KBM-7 (cell line): ENCODE results near the gene GPC6.

Experiments used
- DNase-seq: peaks from one replicate; pipeline ENCODE4 v3.0.0-alpha.2; 2015
- in situ Hi-C: fragments of 300-500 bp; cut with MboI; formaldehyde crosslinking; loops from 2 replicates; pipeline ENCODE4 v1.14.3; 2020; ENCODE audit warnings: low sequenced_read_pairs, low pct_unique_long_range_greater_than_20kb, mixed read lengths

GPC6 gene

DNA sequence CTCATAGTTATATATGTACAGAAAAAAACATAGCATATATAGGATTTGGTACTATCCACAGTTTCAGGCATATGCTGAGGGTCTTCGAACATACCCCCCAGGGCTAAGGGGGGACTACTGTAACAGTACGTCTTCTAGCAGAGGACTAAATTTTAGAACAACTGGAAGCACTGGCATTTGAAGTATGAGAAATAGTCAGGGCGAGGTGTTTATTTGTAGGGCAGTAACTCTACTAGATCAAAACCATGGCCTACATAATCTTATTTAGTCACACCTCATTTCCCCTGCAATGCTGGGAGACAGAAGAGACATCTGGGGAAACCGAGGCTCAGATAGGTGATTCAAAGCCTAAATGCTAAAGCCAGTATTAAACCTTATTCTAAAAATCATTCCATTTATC is 1007.2 kb downstream of the GPC6 start:
- in situ Hi-C loops = no loop called here
- no peak for DNase-seq

DNA sequence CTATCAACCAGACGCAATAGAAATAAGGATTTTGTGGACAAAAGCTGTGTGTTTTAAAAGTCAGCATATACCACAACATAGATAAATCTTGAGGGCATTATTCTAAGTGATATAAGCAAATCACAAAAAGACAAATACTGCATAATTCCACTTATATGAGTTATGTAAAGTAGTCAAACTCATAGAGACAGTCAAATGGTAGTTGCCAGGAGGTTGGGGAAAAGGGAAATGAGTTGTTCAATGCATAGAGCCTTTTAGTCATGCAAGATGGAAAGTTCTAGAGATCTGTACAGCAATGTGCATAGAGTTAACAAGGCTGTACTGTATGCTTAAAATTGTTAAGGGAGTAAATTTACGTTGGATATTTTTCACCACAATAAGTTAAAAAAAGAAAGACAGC is 1008.1 kb downstream of the GPC6 start:
- in situ Hi-C loops = no loop called here
- DNase-seq = no peak

DNA sequence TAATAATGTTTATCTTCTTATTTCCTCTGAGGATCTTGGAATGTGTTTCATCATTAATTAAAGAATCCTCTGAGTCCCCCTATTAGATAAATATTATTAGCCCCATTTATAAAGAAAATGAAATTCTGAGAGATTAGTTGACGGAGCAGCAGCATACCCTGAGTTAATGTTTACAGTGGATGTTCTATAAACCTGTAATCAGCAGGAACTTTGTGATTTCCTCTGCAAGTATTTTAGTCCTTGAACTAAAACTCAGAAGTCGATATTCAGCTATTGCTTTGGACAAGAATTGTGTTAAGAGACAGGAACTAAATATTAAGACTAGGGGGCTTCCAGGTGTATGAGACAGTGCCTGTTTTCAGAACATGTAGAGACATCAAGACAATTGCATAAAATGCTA is 1009.5 kb downstream of the GPC6 start:
- DNase-seq = no peak
- in situ Hi-C loops = no loop called here

DNA sequence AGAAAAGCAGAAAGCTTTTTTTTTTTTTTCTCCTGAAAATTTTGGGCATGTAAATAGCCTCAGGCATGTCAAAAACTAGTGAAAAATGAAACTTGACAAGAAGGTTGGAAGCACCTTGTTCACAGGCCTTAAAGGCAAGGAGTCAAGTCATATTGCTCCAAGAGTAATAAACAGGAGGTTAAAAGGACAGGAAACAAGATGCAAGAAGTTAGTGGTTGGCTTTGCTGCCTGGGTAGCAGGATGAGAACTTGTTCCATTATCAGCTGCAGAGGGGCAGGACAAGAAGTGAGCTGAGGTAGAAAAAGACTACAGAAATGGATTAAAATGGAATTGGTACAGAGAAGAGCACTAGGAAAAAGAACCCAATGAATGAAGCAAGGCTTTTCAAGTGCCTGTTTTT is 1010.3 kb downstream of the GPC6 start:
- in situ Hi-C loops = no loop called here
- peak; percentile 45 for DNase-seq

DNA sequence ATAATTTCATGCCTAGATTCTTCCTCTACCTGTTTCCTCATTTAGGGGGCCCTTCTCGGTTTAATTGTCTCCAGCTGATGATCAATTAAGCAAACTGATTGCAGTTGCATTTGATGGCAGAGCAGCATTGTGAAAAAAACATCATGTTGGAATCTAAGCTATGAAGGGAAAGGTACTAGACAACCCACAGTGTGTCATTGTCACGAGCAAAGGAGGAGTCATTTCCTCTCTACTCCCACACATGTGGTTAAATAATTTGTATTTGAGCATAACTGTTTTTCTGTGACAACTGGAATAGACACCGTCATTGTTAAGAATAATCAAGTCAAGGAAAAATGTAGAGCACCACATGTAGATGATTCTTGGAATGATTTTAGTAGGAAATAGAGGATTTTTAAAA is 1012.5 kb downstream of the GPC6 start:
- in situ Hi-C loops = no loop called here
- DNase-seq = peak; percentile 63

DNA sequence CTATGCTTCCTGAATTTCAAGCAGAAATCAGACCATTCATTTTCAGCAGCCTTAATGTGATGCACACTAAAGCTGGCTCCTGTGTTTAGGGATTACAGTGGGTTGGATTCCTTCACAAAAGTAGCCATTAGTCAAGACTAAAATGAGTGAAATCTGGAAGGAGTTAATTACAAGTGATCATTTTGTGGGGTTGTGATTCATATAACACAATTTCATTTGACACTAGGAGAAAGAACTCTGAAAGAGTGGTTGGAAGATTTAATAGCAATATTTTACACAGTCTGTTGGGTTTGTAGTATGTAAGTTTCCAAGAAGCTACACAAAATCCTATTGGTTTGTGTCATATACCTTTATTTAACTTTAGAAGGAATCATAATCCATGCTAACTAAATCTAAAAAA is 1015.9 kb downstream of the GPC6 start:
- in situ Hi-C loops = no loop called here
- no peak for DNase-seq

DNA sequence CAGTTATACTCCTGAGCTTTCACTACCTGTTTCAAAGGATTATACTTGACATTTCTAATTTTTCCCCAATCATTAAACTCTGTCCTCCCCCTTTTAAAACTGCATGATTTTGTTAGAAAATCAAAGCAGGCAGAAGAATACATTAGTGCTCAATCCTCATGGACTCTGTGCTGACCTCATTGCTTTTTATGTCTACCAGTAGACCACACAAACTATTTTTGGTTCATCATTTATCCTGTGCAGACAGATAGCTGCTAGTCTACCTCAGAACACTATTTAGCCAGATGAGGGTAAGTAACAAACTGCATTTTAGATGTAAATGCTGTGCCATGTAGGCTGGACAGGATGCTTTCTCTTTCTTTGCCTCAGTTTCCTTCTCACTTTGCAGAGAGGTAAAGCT is 1016.9 kb downstream of the GPC6 start:
- in situ Hi-C loops = no loop called here
- no peak for DNase-seq

DNA sequence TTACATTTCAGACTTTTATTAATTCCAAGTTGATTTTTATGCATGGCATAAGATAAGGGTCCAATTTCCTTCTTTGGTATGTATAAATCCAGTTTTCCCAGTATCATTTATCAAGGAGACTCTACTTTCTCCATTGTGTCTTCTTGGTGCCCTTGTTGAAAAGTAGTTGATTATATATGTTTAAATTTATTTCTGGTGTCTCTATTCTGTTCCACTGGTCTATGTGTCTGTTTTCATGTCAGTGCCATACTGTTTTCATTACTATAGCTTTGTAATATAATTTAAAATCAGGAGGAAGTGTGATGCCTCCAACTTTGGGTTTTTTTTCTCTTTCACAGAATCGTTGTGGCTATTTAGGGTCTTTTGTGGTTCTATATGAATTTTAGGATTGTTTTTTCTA is 1019.9 kb downstream of the GPC6 start:
- DNase-seq = no peak
- in situ Hi-C loops = no loop called here

DNA sequence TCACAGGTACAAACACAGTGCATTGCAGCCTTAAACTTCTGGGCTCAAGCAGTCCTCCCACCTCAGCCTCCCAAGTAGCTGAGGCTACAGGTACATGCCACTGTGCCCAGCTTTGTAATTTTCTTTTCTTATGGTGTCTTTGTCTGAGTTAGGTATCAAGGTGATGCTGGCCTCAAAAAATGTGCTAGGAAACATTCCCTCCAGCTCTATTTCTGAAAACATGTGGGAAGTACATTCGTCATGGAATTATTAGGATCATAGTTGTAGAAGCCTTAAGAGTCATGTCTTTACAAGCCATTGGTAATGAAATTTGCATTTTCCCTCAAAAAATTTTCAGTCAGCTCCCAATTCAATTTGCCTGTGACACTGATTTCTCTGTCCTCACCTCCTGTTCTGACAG is 1021.3 kb downstream of the GPC6 start:
- in situ Hi-C loops = no loop called here
- DNase-seq = no peak

DNA sequence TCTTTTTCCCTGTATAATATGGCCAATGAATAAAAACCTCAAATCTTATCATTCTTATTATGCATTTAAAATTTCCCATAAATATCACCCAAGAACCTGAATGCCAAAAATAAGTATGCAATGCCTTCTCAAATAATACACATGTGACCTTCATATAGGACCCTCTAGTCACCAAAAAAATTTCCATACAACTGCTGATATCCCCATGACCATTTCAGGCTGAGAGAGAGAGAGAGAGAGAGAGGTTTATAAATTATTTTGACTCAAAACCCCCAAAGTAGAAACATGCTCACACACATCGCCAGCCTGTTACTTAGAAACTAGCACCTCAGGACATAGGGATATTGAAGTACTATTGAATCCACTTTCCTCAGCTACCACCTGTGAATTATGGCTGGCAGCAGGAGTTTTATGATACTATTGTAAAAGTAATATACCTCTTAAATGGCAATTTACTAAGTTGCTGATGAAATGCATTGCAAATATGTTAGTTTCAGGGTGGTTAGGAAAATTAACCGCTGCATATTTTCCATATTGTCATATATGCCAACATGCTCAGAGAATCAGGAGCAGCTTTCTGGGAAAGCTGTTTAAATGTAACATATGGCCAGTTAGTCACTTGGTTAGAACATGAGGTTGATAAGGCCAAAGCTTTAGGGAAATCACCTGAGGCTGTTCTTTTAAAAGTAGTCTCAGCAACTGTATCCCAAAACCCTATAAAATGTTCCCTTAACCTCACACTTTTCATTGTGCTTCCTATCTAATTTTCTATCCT is 1022.0 kb downstream of the GPC6 start:
- in situ Hi-C loops = no loop called here
- DNase-seq = no peak

DNA sequence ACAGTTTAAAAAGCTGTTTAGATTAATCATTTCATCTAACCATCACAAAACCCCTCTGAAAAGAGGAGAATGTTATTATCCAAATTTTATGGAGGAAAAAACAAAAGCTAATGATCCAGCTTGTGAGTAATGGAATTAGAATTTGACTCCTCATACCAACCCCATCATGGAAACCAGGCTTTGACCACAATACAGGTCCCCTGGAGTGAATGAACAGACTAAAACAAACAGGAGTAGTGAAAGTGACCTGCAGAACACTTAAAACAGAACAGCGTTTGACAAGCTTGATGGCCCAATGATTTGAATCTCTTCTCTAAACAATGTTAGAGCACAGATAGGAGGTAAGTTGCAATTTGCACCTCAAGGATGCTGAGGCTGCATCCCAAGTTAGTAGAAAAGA is 1022.9 kb downstream of the GPC6 start:
- in situ Hi-C loops = no loop called here
- no peak for DNase-seq

DNA sequence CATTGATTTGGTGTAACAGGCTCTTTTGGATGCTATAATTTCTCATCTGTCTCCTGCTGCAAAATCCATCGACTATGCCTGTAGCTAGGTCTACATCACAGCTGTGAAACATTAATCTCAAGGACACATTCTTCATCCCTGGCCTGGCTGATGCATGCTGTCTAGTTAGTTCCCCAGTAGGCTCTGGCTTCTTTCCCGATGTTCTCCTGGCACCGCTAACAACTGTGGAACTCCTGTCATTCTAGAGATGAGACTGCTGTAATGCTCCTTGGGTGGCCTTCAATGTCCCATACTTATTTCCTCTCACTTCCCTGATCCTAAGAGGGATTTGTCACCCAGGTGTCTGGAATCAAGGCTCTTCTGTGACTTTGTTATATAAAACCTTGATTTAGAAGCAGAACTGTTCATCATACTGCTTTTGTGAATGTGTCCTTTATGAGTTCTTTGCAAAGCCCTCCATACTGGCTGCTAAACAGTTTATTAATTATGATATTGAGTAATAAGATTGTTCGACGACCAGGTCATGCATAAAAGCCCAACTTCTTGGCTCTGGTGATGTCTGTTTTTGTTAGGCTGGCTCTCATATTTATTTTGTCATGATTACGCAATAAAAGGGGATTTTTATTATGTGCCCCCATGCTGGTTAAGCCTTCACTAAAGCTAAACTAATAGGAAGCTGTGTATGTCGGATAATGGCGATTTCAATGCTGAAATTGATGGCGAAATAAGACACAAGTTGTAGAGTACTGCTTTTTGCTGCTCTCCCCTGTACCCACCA is 1025.4 kb downstream of the GPC6 start:
- no peak for DNase-seq
- in situ Hi-C loops = no loop called here

DNA sequence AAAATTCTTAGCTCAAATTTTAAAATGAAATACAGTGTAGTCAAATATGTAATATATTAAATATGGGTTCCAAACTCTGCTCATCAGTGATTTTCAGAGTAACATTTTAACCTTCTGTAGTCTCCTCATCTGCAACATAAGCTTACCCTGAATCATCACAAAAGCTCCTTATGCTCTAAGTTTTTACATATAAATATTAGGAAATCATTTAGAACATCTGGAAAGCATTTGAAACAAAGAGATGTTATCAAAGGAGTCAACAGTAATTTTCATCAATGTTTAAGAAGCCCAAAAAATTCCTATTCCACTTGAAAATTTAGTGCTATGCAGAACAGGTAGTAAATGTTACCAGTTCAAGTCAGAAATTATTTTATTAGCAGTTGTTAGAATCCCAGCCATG is 1028.1 kb downstream of the GPC6 start:
- in situ Hi-C loops = no loop called here
- DNase-seq = no peak

DNA sequence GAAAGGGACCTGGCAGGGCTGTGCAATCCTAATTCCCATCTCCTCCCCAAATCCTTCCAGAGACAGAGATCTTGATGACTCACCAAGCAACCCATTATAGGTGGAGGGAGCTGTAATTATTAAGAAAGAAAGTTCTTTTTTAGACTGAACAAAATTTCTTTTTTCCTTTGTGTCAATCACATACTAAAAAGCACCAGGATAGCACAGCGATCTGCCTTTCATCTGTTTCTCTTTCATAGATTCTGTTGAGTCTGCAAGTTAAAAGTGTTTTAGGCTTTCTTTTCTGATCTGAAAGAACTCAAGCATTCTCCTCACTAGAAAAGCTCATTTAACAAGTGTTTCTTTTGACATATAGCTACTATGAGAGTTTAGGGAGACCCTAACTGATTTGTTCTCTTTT is 1030.1 kb downstream of the GPC6 start:
- in situ Hi-C loops = no loop called here
- no peak for DNase-seq

DNA sequence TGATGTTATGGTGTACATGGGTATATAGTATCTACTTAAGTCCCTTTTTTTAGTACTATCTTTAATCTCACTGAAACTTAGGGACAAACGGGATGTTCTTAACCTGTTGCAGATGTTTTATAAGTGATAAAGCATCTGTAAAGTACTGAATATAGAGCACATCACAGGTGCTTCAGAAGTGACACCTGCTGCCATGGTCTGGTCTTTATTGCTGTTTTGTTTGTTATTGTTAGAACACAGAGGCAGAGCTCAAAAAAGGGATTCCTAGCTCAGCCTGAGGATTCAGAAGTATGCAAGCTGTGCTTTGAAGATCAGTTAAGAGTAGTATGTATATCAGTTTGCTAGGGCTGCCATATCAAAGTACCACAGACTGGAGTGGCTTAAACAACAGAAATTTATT is 1033.4 kb downstream of the GPC6 start:
- no peak for DNase-seq
- in situ Hi-C loops = no loop called here

DNA sequence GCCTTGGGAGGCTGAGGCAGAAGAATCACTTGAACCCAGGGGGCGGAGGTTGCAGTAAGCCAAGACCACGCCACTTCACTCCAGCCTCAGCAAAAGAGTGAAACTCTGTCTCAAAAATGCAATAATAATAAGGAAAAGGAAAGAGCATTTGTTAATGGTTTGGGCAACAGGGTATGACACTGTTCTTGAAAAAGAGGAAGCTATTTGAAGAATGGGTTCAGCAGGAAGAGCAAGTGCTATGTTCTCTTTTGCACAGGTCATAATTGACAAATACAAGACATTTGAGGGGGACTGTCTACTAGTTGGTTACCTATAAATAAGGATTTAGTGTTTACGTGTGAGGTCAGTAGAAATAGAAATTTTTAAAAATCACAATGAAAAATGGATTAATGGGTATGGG is 1034.6 kb downstream of the GPC6 start:
- peak; percentile 39 for DNase-seq
- in situ Hi-C loops = no loop called here

DNA sequence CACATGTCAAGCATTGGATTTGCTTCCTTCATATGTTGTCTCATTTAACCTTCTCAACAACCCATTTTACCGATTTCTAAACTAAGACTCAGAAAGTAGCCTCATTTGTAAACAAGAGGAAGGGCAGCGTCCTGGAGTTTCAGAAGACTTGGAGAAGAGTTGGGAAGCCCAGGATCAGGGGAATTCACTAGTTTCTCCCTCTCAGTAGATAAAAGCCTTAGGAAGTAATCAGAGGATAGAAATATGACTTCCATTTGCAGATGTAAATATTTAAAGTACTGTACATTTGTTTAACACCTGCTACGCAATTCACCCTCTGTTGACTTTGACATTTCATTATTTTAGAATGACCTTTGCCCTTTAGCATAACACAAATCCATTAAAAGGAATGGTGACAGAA is 1036.4 kb downstream of the GPC6 start:
- DNase-seq = no peak
- in situ Hi-C loops = no loop called here

DNA sequence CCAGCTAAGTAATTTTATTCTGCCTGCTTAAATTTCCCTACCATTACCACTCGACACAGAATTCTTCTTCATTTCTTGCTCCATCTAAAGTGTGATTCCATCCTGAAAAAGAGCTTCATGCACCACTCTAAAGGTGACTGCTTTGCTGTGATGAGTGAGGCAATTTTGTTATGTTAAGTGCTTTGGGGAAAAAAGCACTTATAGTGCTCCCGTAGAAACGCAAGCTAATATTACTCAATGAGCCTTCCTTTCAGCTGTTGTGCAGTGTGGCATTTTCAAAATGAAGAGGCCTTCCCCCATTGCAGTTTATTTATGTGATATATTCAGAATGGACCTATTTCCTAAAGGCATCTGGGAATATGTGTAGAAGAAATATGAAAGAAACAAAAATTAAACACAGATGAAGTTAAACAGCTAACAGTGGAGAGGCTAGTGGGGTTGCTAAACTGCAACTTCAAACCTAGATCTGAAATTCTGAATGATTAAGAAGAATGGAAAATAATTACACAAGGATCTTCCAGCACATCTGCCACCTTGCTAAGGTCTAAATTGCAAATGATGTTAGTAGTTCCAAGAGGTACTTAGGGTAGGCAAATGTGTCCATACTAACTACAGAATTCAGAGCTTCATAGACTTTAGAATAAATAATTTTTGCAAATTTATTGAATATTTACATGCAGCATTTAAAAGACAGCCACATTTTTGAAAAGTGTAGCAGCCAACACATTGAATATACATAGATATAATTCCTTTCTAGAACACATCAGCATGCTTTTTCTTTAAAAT is 1041.2 kb downstream of the GPC6 start:
- DNase-seq = no peak
- in situ Hi-C loops = no loop called here

DNA sequence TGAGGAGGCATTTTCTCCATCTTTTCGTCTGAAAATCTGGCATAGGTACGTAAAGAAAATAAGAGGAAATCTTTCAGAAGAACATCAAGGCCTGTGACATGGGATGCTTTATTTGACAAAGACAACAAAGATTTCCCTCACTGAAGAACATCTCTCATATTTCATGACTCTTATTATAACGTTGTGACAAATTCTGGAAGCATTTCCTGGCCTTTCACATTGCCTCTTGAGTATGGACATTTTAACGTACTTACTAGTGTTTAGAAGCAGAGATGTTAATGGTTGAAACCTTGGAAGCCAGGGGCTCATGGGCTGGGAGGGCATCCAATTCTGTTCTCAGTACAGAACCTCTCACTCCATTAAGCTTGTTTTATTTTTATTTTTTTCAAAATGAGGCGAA is 1042.1 kb downstream of the GPC6 start:
- in situ Hi-C loops = no loop called here
- DNase-seq = no peak

DNA sequence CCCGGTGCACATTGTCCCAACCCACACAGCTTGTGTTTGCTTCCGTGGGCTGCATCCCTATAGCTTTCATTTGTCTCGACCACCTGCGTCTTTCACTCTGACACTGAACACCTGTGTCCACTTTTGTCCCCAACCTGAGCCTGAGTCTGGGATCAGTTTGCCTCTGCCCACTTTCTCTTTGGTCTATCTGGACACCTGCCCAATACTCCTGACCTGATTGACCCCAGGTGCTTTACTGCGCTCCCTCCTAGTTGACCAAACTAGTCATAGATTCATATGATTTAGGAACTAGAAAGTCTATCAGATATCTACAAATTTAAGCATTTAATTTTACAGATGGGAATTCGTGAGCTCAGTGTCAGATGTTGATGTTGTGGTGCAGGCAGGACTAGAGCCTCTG is 1043.0 kb downstream of the GPC6 start:
- DNase-seq = no peak
- in situ Hi-C loops = no loop called here
